ENCODE results near the gene SAMD9. TPM values are rescaled to one million over a fixed set of nuclear protein-coding genes. Genes with fewer than 3 reads are reported as not detected.

The SAMD9 gene
- total RNA-seq, 1 donor from 2014 or later: not detected

GRCh38 chr7:93148144-93148543 lies 30.4 kb upstream of the SAMD9 start, which contains the start of gene SAMD9L:
Gene SAMD9L (minus strand): TSS chr7:93148385. CDS start chr7:93135971, 12,414 bp downstream.
- no peaks in the 10 kb centered on the region for H3F3A ChIP-seq (ENCODE audit: low read depth)
- H3K4me3 ChIP-seq: no peak within 1 kb of the TSS
- H3K4me2 ChIP-seq: peak within 1 kb of the TSS; percentile 40

DNA sequence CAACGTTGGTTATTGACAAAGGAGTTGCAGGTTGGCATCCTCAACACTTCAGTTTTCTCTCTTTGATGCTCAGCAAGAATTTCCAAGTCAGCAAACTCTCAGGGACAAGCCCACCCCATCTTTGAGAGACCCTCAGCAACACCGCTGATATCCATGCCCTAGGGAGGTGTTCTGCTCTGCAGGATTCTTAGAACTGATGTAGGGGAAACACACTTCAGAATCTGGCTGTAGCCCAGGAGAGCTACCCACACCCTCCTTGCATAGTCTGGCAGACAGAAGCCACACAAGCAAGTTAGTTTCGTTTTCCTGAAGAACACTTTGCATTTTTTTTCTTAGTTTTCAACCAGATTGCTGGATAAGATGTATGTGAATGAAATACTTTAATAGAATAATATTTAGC lies 29.6 kb upstream of the SAMD9 start:
- H3K4me1 Mint-ChIP-seq: peaks cover 6% of the 10 kb centered on the region
- no peak overlapping the region for H3K27ac Mint-ChIP-seq
- H2AFZ ChIP-seq (replicated peaks): peak overlapping the region; percentile 77
- H3F3A ChIP-seq (ENCODE audit: low read depth): no peaks in the 10 kb centered on the region
- H3K27me3 ChIP-seq: no peaks in the 10 kb centered on the region
- no peak for TF ChIP-seq EZH2 (IDR thresholded peaks at IDR 0.05)
- TF ChIP-seq, protein P1, sequence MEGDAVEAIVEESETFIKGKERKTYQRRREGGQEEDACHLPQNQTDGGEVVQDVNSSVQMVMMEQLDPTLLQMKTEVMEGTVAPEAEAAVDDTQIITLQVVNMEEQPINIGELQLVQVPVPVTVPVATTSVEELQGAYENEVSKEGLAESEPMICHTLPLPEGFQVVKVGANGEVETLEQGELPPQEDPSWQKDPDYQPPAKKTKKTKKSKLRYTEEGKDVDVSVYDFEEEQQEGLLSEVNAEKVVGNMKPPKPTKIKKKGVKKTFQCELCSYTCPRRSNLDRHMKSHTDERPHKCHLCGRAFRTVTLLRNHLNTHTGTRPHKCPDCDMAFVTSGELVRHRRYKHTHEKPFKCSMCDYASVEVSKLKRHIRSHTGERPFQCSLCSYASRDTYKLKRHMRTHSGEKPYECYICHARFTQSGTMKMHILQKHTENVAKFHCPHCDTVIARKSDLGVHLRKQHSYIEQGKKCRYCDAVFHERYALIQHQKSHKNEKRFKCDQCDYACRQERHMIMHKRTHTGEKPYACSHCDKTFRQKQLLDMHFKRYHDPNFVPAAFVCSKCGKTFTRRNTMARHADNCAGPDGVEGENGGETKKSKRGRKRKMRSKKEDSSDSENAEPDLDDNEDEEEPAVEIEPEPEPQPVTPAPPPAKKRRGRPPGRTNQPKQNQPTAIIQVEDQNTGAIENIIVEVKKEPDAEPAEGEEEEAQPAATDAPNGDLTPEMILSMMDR (IDR thresholded peaks at IDR 0.05): no peak
- no peak for TF ChIP-seq EZH2phosphoT487 (IDR thresholded peaks at IDR 0.05)
- H3K9me3 ChIP-seq (ENCODE audit: low read depth): no peaks in the 10 kb centered on the region
- H4K20me1 ChIP-seq (ENCODE audit: low read depth): no peaks in the 10 kb centered on the region
- H3K79me2 ChIP-seq (ENCODE audit: low read depth): no peaks in the 10 kb centered on the region
- no peak overlapping the region for H3K4me3 ChIP-seq
- no peak overlapping the region for H3K27ac ChIP-seq
- no peaks in the 10 kb centered on the region for H3K36me3 ChIP-seq
- DNase-seq (ENCODE audit: low spot score): no peak
- H3K27me3 Mint-ChIP-seq (ENCODE audit: insufficient read depth, low read depth): no peaks in the 10 kb centered on the region
- no peak overlapping the region for H3K9ac ChIP-seq
- peak overlapping the region; percentile 40 for H3K4me2 ChIP-seq
- no peak overlapping the region for H3K4me3 Mint-ChIP-seq
- peaks cover 29% of the 10 kb centered on the region for H3K4me1 ChIP-seq
- no peaks in the 10 kb centered on the region for H3K9me3 Mint-ChIP-seq
- H3K36me3 Mint-ChIP-seq: no peaks in the 10 kb centered on the region

More at GRCh38 chr7:93148144-93148543, 30.4 kb upstream of the SAMD9 start, which contains the start of gene SAMD9L:
- Histone ChIP-seq H3K36me3 (no peaks in the 10 kb centered on the region), H3K27me3 (no peaks in the 10 kb centered on the region), H2AFZ (replicated peaks) (peak within 1 kb of the TSS; percentile 77), H3K4me1 (peaks cover 34% of the 10 kb centered on the region), H3K79me2 (ENCODE audit: low read depth) (no peaks in the 10 kb centered on the region), H4K20me1 (ENCODE audit: low read depth) (no peaks in the 10 kb centered on the region), H3K27ac (no peak within 1 kb of the TSS), H3K9me3 (ENCODE audit: low read depth) (no peaks in the 10 kb centered on the region), H3K9ac (no peak within 1 kb of the TSS)
- TF ChIP-seq EZH2 (IDR thresholded peaks at IDR 0.05) (no peak), EZH2phosphoT487 (IDR thresholded peaks at IDR 0.05) (no peak)
- peaks cover 6% of the 10 kb centered on the region for H3K4me1 Mint-ChIP-seq
- no peak for DNase-seq (ENCODE audit: low spot score)
- no peaks in the 10 kb centered on the region for H3K36me3 Mint-ChIP-seq
- H3K27ac Mint-ChIP-seq: no peak within 1 kb of the TSS
- no peak within 1 kb of the TSS for H3K4me3 Mint-ChIP-seq
- no peaks in the 10 kb centered on the region for H3K9me3 Mint-ChIP-seq
- H3K27me3 Mint-ChIP-seq (ENCODE audit: insufficient read depth, low read depth): no peaks in the 10 kb centered on the region

- peak overlapping the region; percentile 40 for H3K4me2 ChIP-seq
- H2AFZ ChIP-seq (replicated peaks): peak overlapping the region; percentile 77
- no peaks in the 10 kb centered on the region for H3K9me3 Mint-ChIP-seq
- no peaks in the 10 kb centered on the region for H3K9me3 ChIP-seq (ENCODE audit: low read depth)
- peaks cover 29% of the 10 kb centered on the region for H3K4me1 ChIP-seq
- H3K36me3 ChIP-seq: no peaks in the 10 kb centered on the region
- TF ChIP-seq EZH2phosphoT487 (IDR thresholded peaks at IDR 0.05): no peak
- no peak for TF ChIP-seq EZH2 (IDR thresholded peaks at IDR 0.05)
- TF ChIP-seq, protein P1 (IDR thresholded peaks at IDR 0.05): no peak
- H3K4me1 Mint-ChIP-seq: peaks cover 6% of the 10 kb centered on the region
- H3K27me3 ChIP-seq: no peaks in the 10 kb centered on the region
- DNase-seq (ENCODE audit: low spot score): no peak
- no peaks in the 10 kb centered on the region for H3K79me2 ChIP-seq (ENCODE audit: low read depth)
- H3K4me3 Mint-ChIP-seq: no peak overlapping the region
- H4K20me1 ChIP-seq (ENCODE audit: low read depth): no peaks in the 10 kb centered on the region
- no peak overlapping the region for H3K27ac ChIP-seq
- H3K36me3 Mint-ChIP-seq: no peaks in the 10 kb centered on the region
- no peak overlapping the region for H3K4me3 ChIP-seq
- no peaks in the 10 kb centered on the region for H3F3A ChIP-seq (ENCODE audit: low read depth)
- no peak overlapping the region for H3K9ac ChIP-seq
- no peak overlapping the region for H3K27ac Mint-ChIP-seq
- H3K27me3 Mint-ChIP-seq (ENCODE audit: insufficient read depth, low read depth): no peaks in the 10 kb centered on the region
Measured at GRCh38 chr7:93146472-93147141, 28.8 kb upstream of the SAMD9 start.

DNA sequence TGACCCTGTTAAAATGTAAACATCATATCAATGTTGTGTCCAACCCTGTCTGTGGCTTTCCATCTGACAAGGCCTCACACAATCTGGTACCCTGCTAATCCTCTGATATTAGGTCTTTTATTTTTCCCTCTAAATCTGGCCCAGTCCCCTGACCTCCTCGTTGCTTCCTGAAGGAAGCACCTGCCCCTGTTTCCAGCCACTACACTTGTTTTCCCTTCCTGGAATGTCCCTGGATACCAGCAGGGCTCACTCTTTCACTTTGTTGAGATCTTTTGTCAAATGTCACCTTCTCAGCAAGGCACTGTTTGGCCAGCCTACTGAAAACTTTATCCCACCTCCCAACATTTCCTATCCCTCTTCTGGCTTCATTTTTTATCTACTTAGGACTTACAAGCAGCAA lies 28.3 kb upstream of the SAMD9 start:
- no peaks in the 10 kb centered on the region for H3K27me3 Mint-ChIP-seq (ENCODE audit: insufficient read depth, low read depth)
- Histone ChIP-seq H2AFZ (replicated peaks) (no peak overlapping the region), H3K9me3 (ENCODE audit: low read depth) (no peaks in the 10 kb centered on the region), H3K4me2 (peak overlapping the region; percentile 40), H3K9ac (no peak overlapping the region), H3K79me2 (ENCODE audit: low read depth) (no peaks in the 10 kb centered on the region), H3K27ac (no peak overlapping the region), H3F3A (ENCODE audit: low read depth) (no peaks in the 10 kb centered on the region), H3K36me3 (no peaks in the 10 kb centered on the region), H3K4me3 (no peak overlapping the region), H3K27me3 (no peaks in the 10 kb centered on the region), H3K4me1 (peaks cover 29% of the 10 kb centered on the region), H4K20me1 (ENCODE audit: low read depth) (no peaks in the 10 kb centered on the region)
- H3K4me1 Mint-ChIP-seq: peaks cover 6% of the 10 kb centered on the region
- H3K27ac Mint-ChIP-seq: no peak overlapping the region
- H3K4me3 Mint-ChIP-seq: no peak overlapping the region
- DNase-seq (ENCODE audit: low spot score): peak; percentile 20
- TF ChIP-seq, protein P1 (IDR thresholded peaks at IDR 0.05): no peak
- TF ChIP-seq EZH2 (IDR thresholded peaks at IDR 0.05) (no peak), EZH2phosphoT487 (IDR thresholded peaks at IDR 0.05) (no peak)
- no peaks in the 10 kb centered on the region for H3K36me3 Mint-ChIP-seq
- no peaks in the 10 kb centered on the region for H3K9me3 Mint-ChIP-seq
